ENCODE measurements around the gene UNKL. TPM values are rescaled to one million over a fixed set of nuclear protein-coding genes. Genes with fewer than 3 reads are reported as not detected.

The UNKL gene
- total RNA-seq, 1 experiment from 2014 or later: 32.0 TPM

- H2AK5ac ChIP-seq (ENCODE audit: insufficient read length, low read length): no peak overlapping the region
- H3K27ac Mint-ChIP-seq: no peak overlapping the region
- no peak overlapping the region for H2BK120ac ChIP-seq (ENCODE audit: low read depth, low read length, poor library complexity, severe bottlenecking)
- H4K5ac ChIP-seq (ENCODE audit: insufficient read length, low read depth, low read length): no peak overlapping the region
- H3K9ac ChIP-seq (ENCODE audit: extremely low read depth, insufficient read length, low read length): no peak overlapping the region
- no peaks in the 10 kb centered on the region for H3K23me2 ChIP-seq (ENCODE audit: insufficient read length, low read depth, low read length, poor library complexity, severe bottlenecking)
- H3K18ac ChIP-seq (ENCODE audit: insufficient read length, low read depth, low read length): no peak overlapping the region
- no peak overlapping the region for H4K91ac ChIP-seq (ENCODE audit: insufficient read length, low read depth, low read length)
- H3K9me3 Mint-ChIP-seq: no peaks in the 10 kb centered on the region
- WGBS (ENCODE audit: extremely low coverage, insufficient read length, low lambda C conversion rate): no CpG with 5 or more reads among the region's 44 CpGs
- no peaks in the 10 kb centered on the region for H3K4me1 ChIP-seq (ENCODE audit: insufficient read depth, low read length)
- H3K4me1 Mint-ChIP-seq: peaks cover 6 to 7% of the 10 kb centered on the region in 2 experiments
- no peak overlapping the region for H2BK15ac ChIP-seq (ENCODE audit: low read depth, low read length)
- no peak overlapping the region for H2BK5ac ChIP-seq (ENCODE audit: insufficient read length, low read length)
- H3K23ac ChIP-seq (ENCODE audit: insufficient read length, low read depth, low read length): no peak overlapping the region
- H2AFZ ChIP-seq (ENCODE audit: low read length): no peak overlapping the region
- no peak overlapping the region for H2BK12ac ChIP-seq (ENCODE audit: insufficient read length, low read depth, low read length)
- no peak for TF ChIP-seq CTCF (conservative IDR thresholded peaks at IDR 0.05)
- H3K27me3 Mint-ChIP-seq (ENCODE audit: low read depth): peaks cover 16% of the 10 kb centered on the region
- H4K8ac ChIP-seq (replicated peaks; ENCODE audit: insufficient read length, low read depth, low read length): no peak overlapping the region
- no peaks in the 10 kb centered on the region for H3K9me3 ChIP-seq (ENCODE audit: control insufficient read depth, low read depth, low read length)
- DNase-seq: no peak
- peaks cover under 1 to 2% (median under 1%) of the 10 kb centered on the region in 3 experiments; a peak in 3 of 7 replicates for H3K36me3 Mint-ChIP-seq (ENCODE audit: insufficient read depth in 1 of 3, low read depth in 3 of 3)
- no peak overlapping the region for H3K4ac ChIP-seq (ENCODE audit: low read depth, low read length)
- H3K27ac ChIP-seq (ENCODE audit: insufficient read length, low read depth, low read length): no peak overlapping the region
- peak overlapping the region; percentile 28 for H3K4me2 ChIP-seq (ENCODE audit: insufficient read depth, insufficient read length, low read length)
- H3K79me1 ChIP-seq (ENCODE audit: insufficient read depth, low read depth, low read length, poor library complexity, severe bottlenecking): no peaks in the 10 kb centered on the region
- H3K14ac ChIP-seq (ENCODE audit: insufficient read depth, low read length): no peak overlapping the region
- H3K56ac ChIP-seq (ENCODE audit: insufficient read length, low read depth, low read length): no peak overlapping the region
- no peak overlapping the region for H2BK20ac ChIP-seq (ENCODE audit: low read depth, low read length, poor library complexity, severe bottlenecking)
- H3K4me3 Mint-ChIP-seq: peak overlapping the region; percentile 61 to 80
- no peaks in the 10 kb centered on the region for H3K79me2 ChIP-seq (ENCODE audit: insufficient read depth, low read length)
- no peak overlapping the region for H3T11ph ChIP-seq (ENCODE audit: low read length)
- no peaks in the 10 kb centered on the region for H4K20me1 ChIP-seq (ENCODE audit: control insufficient read depth, insufficient read depth, insufficient read length)
- H3K27me3 ChIP-seq (ENCODE audit: insufficient read depth, low read length): no peaks in the 10 kb centered on the region
These were observed 70.9 kb downstream of the UNKL start for GRCh38 chr16:1343428-1344242.
